Endothelial cell of hepatic sinusoid (primary cell): Measurements from ENCODE around the gene COL5A2.

ENCODE experiments used
- in situ Hi-C: cut with HindIII; loops from 2 replicates; pipeline ENCODE4 v1.10.0; 2017; ENCODE audit warnings: low sequenced_read_pairs

The COL5A2 gene

GRCh38 chr2:189057316-189057715 lies 122.2 kb downstream of the COL5A2 start:
- in situ Hi-C loops: no loop called here

DNA sequence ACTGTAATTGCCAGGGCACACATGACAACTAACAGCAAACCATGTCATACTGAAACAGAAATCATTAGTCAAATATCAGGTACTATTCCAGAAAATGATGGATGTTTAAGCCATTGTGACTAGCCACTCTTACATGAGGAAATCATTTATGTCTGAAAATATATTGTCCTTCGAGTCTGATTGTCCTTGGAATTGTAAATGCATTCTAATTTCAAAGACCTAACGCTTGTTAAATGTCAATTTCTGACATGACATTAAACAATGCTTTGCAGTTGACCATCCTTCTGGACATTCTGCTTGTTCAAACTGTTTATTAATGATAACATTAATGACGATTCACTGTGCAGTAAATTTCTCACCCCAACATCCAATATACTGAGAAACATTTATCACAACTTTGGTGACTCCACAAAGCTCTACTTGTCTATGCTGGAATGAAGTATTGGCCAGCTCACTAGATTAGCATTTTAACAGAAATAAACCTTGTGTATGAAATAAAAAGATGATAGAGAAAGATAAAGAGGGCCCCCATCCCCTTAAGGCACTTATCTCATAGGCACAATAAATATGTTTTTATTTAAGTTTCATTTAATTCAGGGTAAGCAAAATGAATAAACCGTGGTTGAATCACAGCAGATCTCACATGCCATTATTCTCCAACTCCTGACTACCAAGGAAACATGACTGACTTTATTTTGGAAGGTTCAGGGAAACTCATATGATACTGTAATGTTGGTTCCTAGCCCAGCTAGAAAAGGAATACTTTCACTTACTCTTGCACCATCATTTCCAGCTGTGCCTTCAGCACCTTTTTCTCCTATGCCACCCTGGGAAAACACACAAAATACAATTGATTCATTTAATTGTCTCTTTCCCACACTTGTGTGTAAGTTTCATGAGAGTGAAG lies 123.1 kb downstream of the COL5A2 start:
- in situ Hi-C loops: no loop called here

GRCh38 chr2:189050165-189050712 lies 129.3 kb downstream of the COL5A2 start:
- in situ Hi-C loops: no loop called here

DNA sequence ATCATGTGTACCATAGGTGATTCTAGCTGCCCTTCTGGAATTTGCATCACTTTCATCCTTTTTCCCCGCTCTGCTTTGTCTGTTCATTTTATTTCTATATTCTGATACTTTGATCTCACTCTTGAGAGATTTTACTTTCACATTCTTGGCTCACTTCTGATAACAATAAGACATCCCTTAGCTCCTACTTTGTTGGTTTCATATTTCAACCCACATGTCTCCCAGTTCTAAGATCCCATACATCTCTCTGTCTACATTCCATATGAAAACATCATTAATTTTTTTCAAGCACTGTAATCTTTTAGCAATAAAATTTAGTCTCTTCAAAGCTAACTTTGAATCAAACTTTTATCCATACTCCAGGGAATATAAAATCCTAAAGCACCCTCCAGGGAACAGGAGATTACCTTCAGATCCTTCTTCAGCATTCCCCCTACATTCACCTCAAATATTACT lies 129.8 kb downstream of the COL5A2 start:
- in situ Hi-C loops: no loop called here

DNA sequence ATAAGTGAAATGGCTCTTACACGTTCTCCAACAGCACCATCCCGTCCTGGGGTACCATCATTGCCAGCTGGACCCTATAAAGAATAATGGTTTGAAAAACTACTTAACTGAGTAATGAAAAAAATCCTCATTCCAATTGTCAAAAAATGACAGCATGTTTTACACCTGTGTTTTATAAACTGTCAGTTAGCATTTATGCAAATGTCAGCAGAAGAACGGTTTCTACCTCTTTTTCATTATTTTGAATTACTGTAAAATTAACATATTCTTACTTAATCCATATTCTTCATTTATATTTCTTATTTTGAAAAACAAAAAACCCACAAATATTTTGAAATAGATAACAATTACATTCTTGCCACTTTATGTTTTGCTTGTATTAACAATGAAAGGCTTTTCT lies 131.4 kb downstream of the COL5A2 start:
- in situ Hi-C loops: no loop called here

- in situ Hi-C loops: no loop called here
Measured at GRCh38 chr2:189047171-189047888, 132.2 kb downstream of the COL5A2 start.

GRCh38 chr2:189046320-189046719 lies 133.2 kb downstream of the COL5A2 start:
- in situ Hi-C loops: no loop called here

DNA sequence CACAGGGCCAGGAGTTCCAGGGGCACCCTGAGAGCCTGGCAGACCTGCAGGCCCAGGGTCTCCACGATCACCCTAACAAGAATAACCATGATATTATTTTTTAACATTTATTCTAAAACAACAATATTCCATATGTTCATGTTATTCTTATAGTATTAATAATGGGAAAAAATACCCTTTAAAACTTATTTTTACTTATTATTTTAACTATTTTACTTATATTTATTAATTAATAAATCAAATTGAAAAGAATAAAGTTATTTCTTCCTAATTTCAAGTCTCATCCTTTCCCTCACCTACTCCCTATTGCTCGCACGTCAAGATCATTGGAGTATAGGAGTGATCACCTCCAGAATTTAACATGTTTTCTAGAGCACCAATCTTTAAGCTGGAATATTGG lies 133.7 kb downstream of the COL5A2 start:
- in situ Hi-C loops: no loop called here

DNA sequence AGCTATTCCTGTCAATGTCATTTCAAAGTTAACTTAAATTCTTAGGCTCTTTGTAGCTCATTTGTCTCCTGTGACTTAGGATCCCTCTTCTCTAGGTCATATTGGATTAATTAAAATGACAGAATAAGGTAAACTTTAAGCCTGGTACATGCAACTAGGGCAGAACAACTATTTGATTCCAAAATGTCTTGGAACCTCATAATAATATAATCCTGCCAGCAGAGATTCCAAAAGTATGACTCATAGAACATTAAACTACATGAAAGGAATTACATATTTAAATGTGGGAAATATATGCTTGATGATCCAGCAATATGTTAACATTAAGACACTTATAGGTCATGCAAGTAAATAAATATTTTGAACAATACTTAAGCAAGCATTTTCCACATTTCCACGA lies 142.0 kb downstream of the COL5A2 start:
- in situ Hi-C loops: no loop called here

DNA sequence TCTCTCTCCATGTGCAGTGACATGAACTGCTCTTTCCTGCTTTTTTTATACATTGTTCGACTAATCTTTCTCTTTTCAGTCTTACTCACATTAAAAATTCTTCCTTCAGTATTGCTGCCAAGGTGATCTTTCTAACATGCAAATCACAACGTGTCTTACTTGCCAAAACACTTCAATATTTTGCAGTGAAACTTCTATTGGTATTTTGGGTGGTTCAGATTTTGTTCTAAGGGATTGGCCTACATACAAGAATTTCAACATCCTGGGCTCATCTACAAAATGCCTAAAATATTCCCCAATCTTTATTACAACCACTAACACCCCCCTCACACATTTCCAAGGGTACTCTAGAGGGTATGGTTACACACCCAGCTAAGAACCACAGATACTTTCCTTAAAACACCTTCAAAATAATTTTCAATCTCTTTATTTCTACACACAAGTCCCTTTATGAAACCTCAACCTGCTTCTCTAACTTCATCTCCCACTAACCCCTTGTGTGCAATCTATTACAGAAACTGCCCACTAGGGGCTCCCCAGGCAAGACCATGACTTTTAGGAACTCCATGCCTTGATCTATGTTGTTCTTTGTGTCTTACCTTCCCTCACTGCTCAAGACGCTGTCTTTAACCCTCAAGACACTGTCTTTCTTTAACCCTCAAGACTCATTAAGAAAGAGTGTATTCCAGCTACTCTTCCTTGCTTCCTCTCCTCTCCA lies 154.5 kb downstream of the COL5A2 start:
- in situ Hi-C loops: no loop called here

DNA sequence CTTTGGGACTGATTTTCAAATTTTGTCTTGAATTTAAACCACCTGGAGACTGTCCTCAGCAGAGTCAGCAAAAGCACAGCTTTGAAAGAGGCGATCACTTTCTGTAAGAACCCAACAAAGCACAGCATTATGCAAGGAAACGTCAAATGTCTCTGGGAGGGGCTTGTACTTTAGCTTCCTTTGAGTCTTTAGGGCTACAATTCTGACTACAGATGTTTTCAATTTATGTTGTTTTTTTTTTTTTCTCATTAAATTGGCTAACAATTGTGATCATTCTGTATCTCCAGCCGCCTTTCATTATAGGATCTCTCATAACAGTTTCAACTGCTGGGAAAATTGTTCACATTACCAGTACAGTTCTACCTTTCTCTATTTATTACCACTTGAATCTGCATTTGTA lies 157.1 kb downstream of the COL5A2 start:
- in situ Hi-C loops: no loop called here

GRCh38 chr2:189022053-189022481 lies 157.5 kb downstream of the COL5A2 start:
- in situ Hi-C loops: no loop called here

- in situ Hi-C loops: no loop called here
Measured at GRCh38 chr2:189020179-189020578, 159.4 kb downstream of the COL5A2 start.

- in situ Hi-C loops: no loop called here
Measured at GRCh38 chr2:189018631-189019030, 160.9 kb downstream of the COL5A2 start.

- in situ Hi-C loops: no loop called here
Measured at GRCh38 chr2:189016311-189016861, 163.2 kb downstream of the COL5A2 start.

DNA sequence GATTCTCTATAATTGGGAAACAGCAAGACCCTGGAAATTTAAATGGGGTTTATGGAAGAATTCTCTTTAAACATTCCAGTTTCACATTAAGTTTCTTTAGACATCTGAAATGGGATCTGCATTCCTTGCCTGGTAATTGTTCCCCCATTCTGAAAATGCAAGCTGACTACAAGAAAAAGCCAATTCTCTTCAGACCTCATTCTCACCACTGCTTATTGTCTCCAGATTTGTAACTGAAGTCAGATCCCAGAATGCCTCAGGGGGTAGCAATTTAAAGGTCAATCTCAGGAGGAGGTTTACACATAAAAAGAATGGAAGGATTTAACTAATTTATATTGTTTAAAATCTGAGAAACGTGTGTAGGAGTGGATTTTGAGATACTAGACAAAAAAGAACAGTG lies 164.2 kb downstream of the COL5A2 start:
- in situ Hi-C loops: no loop called here

DNA sequence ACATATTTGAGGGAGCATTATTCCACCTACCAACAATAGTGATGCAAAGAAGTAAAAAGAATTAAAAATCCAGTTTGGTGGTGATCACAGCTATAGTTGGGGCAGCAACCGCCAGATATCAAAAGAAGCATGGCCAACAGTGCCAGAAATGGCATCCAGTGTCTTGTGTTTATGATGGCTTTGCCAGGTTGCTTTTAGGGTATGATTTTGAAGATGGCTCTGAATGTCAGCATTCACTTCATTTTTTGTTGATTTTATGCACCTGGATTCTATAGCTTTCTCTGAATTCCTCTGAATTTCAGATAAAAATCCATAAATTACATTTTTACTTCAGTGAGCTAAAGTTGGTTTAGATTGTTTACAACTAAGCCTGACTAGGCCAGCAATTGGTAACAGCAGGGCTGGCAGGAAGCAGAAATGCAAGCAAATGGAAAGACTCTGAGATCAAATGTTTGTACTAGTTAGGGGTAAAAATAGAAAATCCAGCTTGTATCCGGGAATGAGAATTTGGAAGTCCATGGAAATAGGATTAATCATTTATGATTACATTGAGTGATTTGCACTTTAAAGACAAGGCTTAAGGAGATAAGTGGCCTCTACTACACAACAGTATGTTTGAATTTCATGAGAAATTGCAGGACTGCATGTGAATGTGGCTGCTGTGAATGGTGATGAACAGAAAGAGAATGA lies 165.0 kb downstream of the COL5A2 start:
- in situ Hi-C loops: no loop called here

DNA sequence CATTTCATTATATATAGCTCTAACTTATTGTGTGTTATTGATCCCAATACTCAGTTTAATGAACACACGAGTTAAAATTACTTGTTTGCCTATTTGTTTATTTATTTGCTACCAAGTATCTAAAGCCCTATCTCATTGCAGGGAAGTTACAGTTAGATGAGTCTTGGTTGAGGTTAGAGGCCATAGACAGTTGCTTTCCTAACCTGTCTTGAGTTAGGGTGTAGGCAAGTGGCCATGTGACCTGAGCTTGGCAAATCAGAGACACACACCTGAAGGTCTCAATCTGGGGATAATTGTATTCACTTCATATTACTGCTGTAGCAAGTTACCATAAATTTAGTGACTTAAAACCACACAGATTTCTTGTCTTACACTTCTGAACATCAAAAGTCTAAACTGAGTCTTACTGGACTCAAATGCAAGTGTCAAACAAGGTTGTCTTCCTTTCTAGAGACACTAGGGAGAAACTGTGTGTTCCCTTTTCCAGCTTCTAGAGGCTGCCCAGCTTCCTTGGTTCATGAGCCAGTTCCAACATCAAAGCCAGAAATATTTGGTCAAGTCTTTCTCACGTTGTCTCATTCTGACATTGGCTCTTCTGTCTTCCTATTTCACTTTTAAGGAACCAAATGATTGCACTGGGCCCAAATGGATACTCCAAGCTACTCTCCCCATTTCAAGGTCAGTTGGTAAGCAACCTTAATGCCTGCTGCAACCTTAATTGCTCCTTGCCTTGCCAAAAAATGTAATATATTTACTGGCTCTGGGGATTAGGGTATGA lies 165.7 kb downstream of the COL5A2 start:
- in situ Hi-C loops: no loop called here

GRCh38 chr2:189013031-189013430 lies 166.5 kb downstream of the COL5A2 start:
- in situ Hi-C loops: no loop called here
